Cardiac muscle cell (in vitro differentiated cells and primary cell): ENCODE results near the gene ELN. TPM values are rescaled to one million over a fixed set of nuclear protein-coding genes. Genes with fewer than 3 reads are reported as not detected.

Experiments used
- DNase-seq, 2 donors: peaks; one replicate each; pipeline versions ENCODE4 v3.0.0 to v3.0.0-alpha.2; 2010 to 2017; ENCODE audit warnings: low read depth in 1 of 2, low spot score in 1 of 2
- H3K27ac ChIP-seq: fragments of 200-600 bp; sonication (generic); 2 replicates; pipeline ENCODE4 v1.5.1; 2016
- H3K27me3 ChIP-seq: fragments of 200-600 bp; sonication (generic); 2 replicates; pipeline ENCODE4 v1.6.0; 2016; ENCODE audit warnings: control low read depth
- H3K36me3 ChIP-seq: fragments of 200-600 bp; sonication (generic); 2 replicates; pipeline ENCODE4 v1.5.1; 2016; ENCODE audit warnings: control low read depth
- H3K4me1 ChIP-seq: fragments of 200-600 bp; sonication (generic); 2 replicates; pipeline ENCODE4 v1.8.1; 2017; ENCODE audit warnings: low read depth, mild to moderate bottlenecking, mixed run types
- H3K4me3 ChIP-seq: fragments of 200-600 bp; sonication (generic); 2 replicates; pipeline ENCODE4 v1.5.1; 2016; ENCODE audit warnings: mild to moderate bottlenecking
- H3K9me3 ChIP-seq: fragments of 200-600 bp; sonication (generic); 2 replicates; pipeline ENCODE4 v1.5.1; 2017; ENCODE audit warnings: low read depth, mild to moderate bottlenecking, control low read depth
- CTCF ChIP-seq: IDR thresholded peaks from 2 replicates; pipeline ENCODE4 v1.5.1; 2012; ENCODE audit warnings: low read depth, mild to moderate bottlenecking, low read length
- polyA plus RNA-seq: library from polyadenylated mRNA; unstranded; fragments of >200 nt; fragmentation: Nextera tagmentation; extraction: Ambion mirVana; gene quantifications from 2 replicates; pipeline ENCODE4 v1.2.1, GENCODE V29; 2016
- total RNA-seq: library from RNA; depleted of rRNA; stranded (reverse); fragments of >200 nt; gene quantifications from 2 replicates; pipeline ENCODE4 v1.2.3, GENCODE V29; 2016

ELN gene
- total and polyA plus RNA-seq, 2 experiments from 2014 or later, result 0.77 TPM; not detected in 1

- Histone ChIP-seq H3K36me3 (no peaks in the 10 kb centered on the region), H3K9me3 (no peaks in the 10 kb centered on the region), H3K4me1 (peaks cover 4% of the 10 kb centered on the region), H3K27ac (no peak overlapping the region), H3K4me3 (no peak overlapping the region), H3K27me3 (no peaks in the 10 kb centered on the region)
- DNase-seq, result no peak
- TF ChIP-seq CTCF, result no peak
These were observed 46.8 kb downstream of the ELN start for GRCh38 chr7:74074770-74075169.

- no peak for DNase-seq
- Histone ChIP-seq H3K27ac (peak overlapping the region; percentile 32), H3K4me3 (no peak overlapping the region), H3K36me3 (no peaks in the 10 kb centered on the region), H3K4me1 (peaks cover 11% of the 10 kb centered on the region), H3K9me3 (no peaks in the 10 kb centered on the region), H3K27me3 (no peaks in the 10 kb centered on the region)
- no peak for TF ChIP-seq CTCF
These were observed 50.5 kb downstream of the ELN start for GRCh38 chr7:74078461-74078860.

- no peak overlapping the region for H3K4me3 ChIP-seq
- no peak for DNase-seq
- peak overlapping the region; percentile 80 for H3K27ac ChIP-seq
- H3K9me3 ChIP-seq, result no peaks in the 10 kb centered on the region
- H3K4me1 ChIP-seq, result peaks cover 16% of the 10 kb centered on the region
- no peak for TF ChIP-seq CTCF
- H3K36me3 ChIP-seq, result peaks cover 3% of the 10 kb centered on the region
- no peaks in the 10 kb centered on the region for H3K27me3 ChIP-seq
These were observed 54.8 kb downstream of the ELN start for GRCh38 chr7:74082770-74083116.

- peak; percentile 87 to 93 for DNase-seq
- Histone ChIP-seq H3K4me3 (peak within 1 kb of the TSS; percentile 60), H3K4me1 (peaks cover 16% of the 10 kb centered on the region), H3K9me3 (no peaks in the 10 kb centered on the region), H3K36me3 (peaks cover 3% of the 10 kb centered on the region), H3K27ac (peak within 1 kb of the TSS; percentile 80), H3K27me3 (no peaks in the 10 kb centered on the region)
- no peak for TF ChIP-seq CTCF
These were observed 55.3 kb downstream of the ELN start, which contains the start of gene LIMK1 for GRCh38 chr7:74083117-74083876. Gene LIMK1 (plus strand): TSS chr7:74083804. CDS start chr7:74083991, 187 bp downstream.

- no peak for TF ChIP-seq CTCF
- DNase-seq, result peak; percentile 44 to 56
These were observed 56.2 kb downstream of the ELN start for GRCh38 chr7:74083928-74084721.

More at GRCh38 chr7:74083928-74084721, 56.2 kb downstream of the ELN start:
- H3K4me1 ChIP-seq, result peaks cover 12% of the 10 kb centered on the region
- no peak overlapping the region for H3K27ac ChIP-seq
- H3K9me3 ChIP-seq, result no peaks in the 10 kb centered on the region
- peak overlapping the region; percentile 60 for H3K4me3 ChIP-seq
- peaks cover 3% of the 10 kb centered on the region for H3K36me3 ChIP-seq
- no peaks in the 10 kb centered on the region for H3K27me3 ChIP-seq
